MCF 10A (cell line): Measurements from ENCODE around the gene RGCC. TPM values are rescaled to one million over a fixed set of nuclear protein-coding genes. Genes with fewer than 3 reads are reported as not detected.

Source experiments
- BruUV-seq: library from RNA; stranded (reverse); fragments of 400-500 nt; replicated peaks from 2 replicates; lab custom pipeline; 2021; lab: Mats Ljungman, UMichigan
- CTCF ChIA-PET: fragments of 300-600 bp; sonication (Branson Sonifier 250); formaldehyde crosslinking; extraction: SDS; loops from one replicate; lab custom pipeline; 2021; ENCODE audit warnings: antibody characterized with exemption, inconsistent platforms; lab: Yijun Ruan, JAX
- POLR2A ChIA-PET: fragments of 300-600, 350-650 bp; sonication (Branson Sonifier 250); formaldehyde crosslinking; extraction: SDS; loops from one replicate; lab custom pipeline; 2020; ENCODE audit warnings: antibody characterized with exemption, inconsistent platforms; lab: Yijun Ruan, JAX
- DNase-seq: peaks from one replicate; pipeline ENCODE4 v3.0.0-alpha.2; 2018; ENCODE audit not compliant: unreplicated experiment
- H3K27ac Mint-ChIP-seq: one replicate; pipeline ENCODE4 v1.8.0; 2022; ENCODE audit warnings: mild to moderate bottlenecking, low read depth, mixed read lengths; ENCODE audit not compliant: unreplicated experiment
- H3K27me3 Mint-ChIP-seq: one replicate; pipeline ENCODE4 v1.8.0; 2022; ENCODE audit warnings: mixed read lengths; ENCODE audit not compliant: insufficient read depth, unreplicated experiment
- H3K36me3 Mint-ChIP-seq: one replicate; pipeline ENCODE4 v1.8.0; 2022; ENCODE audit warnings: mild to moderate bottlenecking, moderate library complexity, mixed read lengths; ENCODE audit not compliant: insufficient read depth, unreplicated experiment
- H3K4me1 Mint-ChIP-seq: one replicate; pipeline ENCODE4 v1.8.0; 2022; ENCODE audit warnings: mixed read lengths; ENCODE audit not compliant: insufficient read depth, unreplicated experiment
- H3K4me3 Mint-ChIP-seq: one replicate; pipeline ENCODE4 v1.8.0; 2022; ENCODE audit warnings: mild to moderate bottlenecking, moderate library complexity, mixed read lengths; ENCODE audit not compliant: unreplicated experiment
- H3K9me3 Mint-ChIP-seq: one replicate; pipeline ENCODE4 v1.8.0; 2022; ENCODE audit warnings: mixed read lengths; ENCODE audit not compliant: unreplicated experiment
- CTCF ChIP-seq: fragments of 200-600 bp; IDR thresholded peaks from one replicate; pipeline ENCODE4 v1.8.0; 2022; ENCODE audit warnings: antibody characterized with exemption, mild to moderate bottlenecking; ENCODE audit not compliant: unreplicated experiment
- intact Hi-C: fragments of 100-400 bp; cut with micrococcal nuclease; formaldehyde crosslinking; loops from 2 replicates; pipeline ENCODE4 v1.14.1; 2022
- total RNA-seq: library from RNA; stranded (reverse); gene quantifications from 2 replicates; pipeline ENCODE4 v1.2.3, GENCODE V29; 2022

RGCC gene
- total RNA-seq, 1 experiment from 2014 or later, result 3.7 TPM

GRCh38 chr13:41416276-41416675 lies 41.1 kb upstream of the RGCC start:
- H3K9me3 Mint-ChIP-seq, result no peaks in the 10 kb centered on the region
- no TSS peak for BruUV-seq
- intact Hi-C loops, result loop anchor here (10.0 kb wide), 1 partner anchor 149 kb away; no protein-coding TSS in a partner anchor
- H3K36me3 Mint-ChIP-seq, result no peaks in the 10 kb centered on the region
- H3K27me3 Mint-ChIP-seq, result no peaks in the 10 kb centered on the region
- H3K4me1 Mint-ChIP-seq, result peaks cover 8% of the 10 kb centered on the region
- H3K27ac Mint-ChIP-seq, result no peak overlapping the region
- CTCF ChIA-PET, result interaction anchor here (0.9 kb wide), 1 partner anchor 236 kb away, joined by 4 read pairs; no protein-coding TSS in a partner anchor
- no peak for TF ChIP-seq CTCF
- no peak for DNase-seq
- no peak overlapping the region for H3K4me3 Mint-ChIP-seq
- POLR2A ChIA-PET, result interaction anchor here (0.6 kb wide), 1 partner anchor 660 kb away, joined by 4 read pairs; no protein-coding TSS in a partner anchor

- no peaks in the 10 kb centered on the region for H3K27me3 Mint-ChIP-seq
- POLR2A ChIA-PET, result no interaction called here
- no peaks in the 10 kb centered on the region for H3K9me3 Mint-ChIP-seq
- no peak overlapping the region for H3K27ac Mint-ChIP-seq
- intact Hi-C loops, result loop anchor here (10.0 kb wide), 1 partner anchor 147 kb away; no protein-coding TSS in a partner anchor
- peaks cover 8% of the 10 kb centered on the region for H3K4me1 Mint-ChIP-seq
- H3K36me3 Mint-ChIP-seq, result no peaks in the 10 kb centered on the region
- TF ChIP-seq CTCF, result no peak
- CTCF ChIA-PET, result interaction anchor here (0.8 kb wide), 1 partner anchor 235 kb away, joined by 4 read pairs; no protein-coding TSS in a partner anchor
- no peak for DNase-seq
- no TSS peak for BruUV-seq
- no peak overlapping the region for H3K4me3 Mint-ChIP-seq
Measured at GRCh38 chr13:41418027-41418426, 39.3 kb upstream of the RGCC start.

- no TSS peak for BruUV-seq
- no peak for DNase-seq
- TF ChIP-seq CTCF, result no peak
- H3K27me3 Mint-ChIP-seq, result no peaks in the 10 kb centered on the region
- no peak overlapping the region for H3K27ac Mint-ChIP-seq
- no peak overlapping the region for H3K4me3 Mint-ChIP-seq
- H3K4me1 Mint-ChIP-seq, result peaks cover 8% of the 10 kb centered on the region
- H3K9me3 Mint-ChIP-seq, result no peaks in the 10 kb centered on the region
- CTCF ChIA-PET, result interaction anchor here (0.8 kb wide), 1 partner anchor 234 kb away, joined by 4 read pairs; no protein-coding TSS in a partner anchor
- H3K36me3 Mint-ChIP-seq, result no peaks in the 10 kb centered on the region
- POLR2A ChIA-PET, result no interaction called here
- intact Hi-C loops, result loop anchor here (10.0 kb wide), 1 partner anchor 146 kb away; no protein-coding TSS in a partner anchor
Measured at GRCh38 chr13:41418731-41419130, 38.6 kb upstream of the RGCC start.

- DNase-seq, result no peak
- Mint-ChIP-seq H3K27ac (no peak overlapping the region), H3K9me3 (no peaks in the 10 kb centered on the region), H3K27me3 (no peaks in the 10 kb centered on the region), H3K4me1 (peaks cover 8% of the 10 kb centered on the region), H3K36me3 (no peaks in the 10 kb centered on the region), H3K4me3 (no peak overlapping the region)
- POLR2A ChIA-PET, result no interaction called here
- no TSS peak for BruUV-seq
- no peak for TF ChIP-seq CTCF
- CTCF ChIA-PET, result interaction anchor here (0.6 to 1.5 kb wide), 2 partner anchors 8 to 104 kb away, joined by 3 to 5 read pairs; no protein-coding TSS in a partner anchor
- intact Hi-C loops, result loop anchor here (10.0 kb wide), 1 partner anchor 146 kb away; no protein-coding TSS in a partner anchor
Measured at GRCh38 chr13:41419206-41419605, 38.1 kb upstream of the RGCC start.
